LNCaP clone FGC (cell line): ENCODE data around the gene TMEM33.

ENCODE experiments used
- DNase-seq: peaks from one replicate; pipeline ENCODE4 v3.0.0-alpha.2; 2011; ENCODE audit warnings: low read depth
- H3K4me3 ChIP-seq: 2 replicates; pipeline ENCODE4 v1.5.1; 2011; ENCODE audit warnings: mild to moderate bottlenecking, low read depth, low read length, control low read depth
- TF ChIP-seq, protein P1 (sequence below): IDR thresholded peaks from 2 replicates; pipeline ENCODE4 v1.5.1; 2012; ENCODE audit warnings: mild to moderate bottlenecking; ENCODE audit not compliant: control insufficient read depth, insufficient read depth; ENCODE audit errors: extremely low read depth

The TMEM33 gene, protein sequence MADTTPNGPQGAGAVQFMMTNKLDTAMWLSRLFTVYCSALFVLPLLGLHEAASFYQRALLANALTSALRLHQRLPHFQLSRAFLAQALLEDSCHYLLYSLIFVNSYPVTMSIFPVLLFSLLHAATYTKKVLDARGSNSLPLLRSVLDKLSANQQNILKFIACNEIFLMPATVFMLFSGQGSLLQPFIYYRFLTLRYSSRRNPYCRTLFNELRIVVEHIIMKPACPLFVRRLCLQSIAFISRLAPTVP

DNA sequence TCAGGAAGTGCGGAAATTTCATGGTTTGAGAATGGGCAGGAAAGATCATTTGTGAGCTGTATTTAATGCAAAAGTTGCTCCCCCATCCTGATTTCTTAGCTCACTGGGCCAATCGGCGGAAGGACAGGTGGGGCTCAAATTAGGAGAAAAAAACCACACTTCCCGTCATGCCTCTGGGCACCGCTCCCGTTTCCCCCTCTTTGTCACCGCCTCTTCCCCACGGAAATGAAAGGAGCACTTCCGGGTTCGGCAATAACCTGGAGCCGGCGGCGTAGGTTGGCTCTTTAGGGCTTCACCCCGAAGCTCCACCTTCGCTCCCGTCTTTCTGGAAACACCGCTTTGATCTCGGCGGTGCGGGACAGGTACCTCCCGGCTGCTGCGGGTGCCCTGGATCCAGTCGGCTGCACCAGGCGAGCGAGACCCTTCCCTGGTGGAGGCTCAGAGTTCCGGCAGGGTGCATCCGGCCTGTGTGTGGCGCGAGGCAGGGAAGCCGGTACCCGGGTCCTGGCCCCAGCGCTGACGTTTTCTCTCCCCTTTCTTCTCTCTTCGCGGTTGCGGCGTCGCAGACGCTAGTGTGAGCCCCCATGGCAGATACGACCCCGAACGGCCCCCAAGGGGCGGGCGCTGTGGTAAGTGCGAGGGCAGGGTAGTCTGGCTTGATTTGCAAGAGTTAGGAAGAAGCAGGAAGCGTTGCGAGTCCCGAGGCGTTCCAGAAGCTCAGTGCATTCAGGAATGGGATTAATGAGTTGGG lies at the start of gene TMEM33:
TSS of gene TMEM33 (plus strand) at position 529 of the 751 bp plus-strand sequence. CDS start at position 585, 56 bp downstream.
- TF ChIP-seq, protein P1, sequence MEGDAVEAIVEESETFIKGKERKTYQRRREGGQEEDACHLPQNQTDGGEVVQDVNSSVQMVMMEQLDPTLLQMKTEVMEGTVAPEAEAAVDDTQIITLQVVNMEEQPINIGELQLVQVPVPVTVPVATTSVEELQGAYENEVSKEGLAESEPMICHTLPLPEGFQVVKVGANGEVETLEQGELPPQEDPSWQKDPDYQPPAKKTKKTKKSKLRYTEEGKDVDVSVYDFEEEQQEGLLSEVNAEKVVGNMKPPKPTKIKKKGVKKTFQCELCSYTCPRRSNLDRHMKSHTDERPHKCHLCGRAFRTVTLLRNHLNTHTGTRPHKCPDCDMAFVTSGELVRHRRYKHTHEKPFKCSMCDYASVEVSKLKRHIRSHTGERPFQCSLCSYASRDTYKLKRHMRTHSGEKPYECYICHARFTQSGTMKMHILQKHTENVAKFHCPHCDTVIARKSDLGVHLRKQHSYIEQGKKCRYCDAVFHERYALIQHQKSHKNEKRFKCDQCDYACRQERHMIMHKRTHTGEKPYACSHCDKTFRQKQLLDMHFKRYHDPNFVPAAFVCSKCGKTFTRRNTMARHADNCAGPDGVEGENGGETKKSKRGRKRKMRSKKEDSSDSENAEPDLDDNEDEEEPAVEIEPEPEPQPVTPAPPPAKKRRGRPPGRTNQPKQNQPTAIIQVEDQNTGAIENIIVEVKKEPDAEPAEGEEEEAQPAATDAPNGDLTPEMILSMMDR: no peak

DNA sequence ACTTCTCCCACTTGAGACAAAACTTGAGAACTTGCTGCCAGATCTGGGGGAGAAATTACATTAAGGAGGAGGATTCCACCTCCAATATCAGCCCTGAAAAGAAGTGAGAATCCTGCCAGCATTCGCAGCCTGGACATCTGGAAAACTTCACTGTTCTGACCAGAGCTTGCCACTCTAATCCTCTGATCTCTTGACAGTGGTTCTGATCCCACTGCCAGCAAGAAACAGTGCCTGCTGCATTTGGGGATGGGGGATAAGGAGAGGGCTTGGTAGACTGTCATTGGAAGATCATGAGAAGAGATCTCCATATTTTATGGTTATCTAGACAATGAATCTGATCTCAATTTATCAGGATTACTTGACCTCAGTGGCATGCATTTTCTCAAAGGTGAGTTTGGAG lies 49.8 kb upstream of the TMEM33 start:
- H3K4me3 ChIP-seq: no peak overlapping the region
- TF ChIP-seq, protein P1: no peak
- no peak for DNase-seq

More for the DNA sequence above, at the start of gene TMEM33:
- H3K4me3 ChIP-seq: peak within 1 kb of the TSS; percentile 98
- DNase-seq: peak; percentile 88

DNA sequence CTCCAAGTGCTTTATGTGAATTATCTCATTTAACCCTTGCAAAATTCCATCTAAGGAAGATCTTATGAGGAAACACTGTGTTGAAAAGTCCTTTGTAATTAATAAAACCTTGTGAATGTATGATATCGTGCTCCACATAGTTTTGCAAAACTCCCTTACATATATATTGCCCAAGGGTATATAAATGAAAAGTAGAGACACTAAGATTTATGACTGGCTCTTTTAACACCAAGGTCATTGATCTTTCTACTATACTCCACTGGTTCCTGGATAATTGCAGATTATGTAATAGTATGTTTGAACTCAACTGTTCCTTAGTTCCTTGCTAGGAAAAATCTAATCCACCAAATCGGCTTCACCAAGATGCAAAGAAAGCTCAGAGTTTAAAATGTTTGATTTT lies 48.0 kb upstream of the TMEM33 start:
- TF ChIP-seq, protein P1: no peak
- no peak for DNase-seq
- H3K4me3 ChIP-seq: no peak overlapping the region

DNA sequence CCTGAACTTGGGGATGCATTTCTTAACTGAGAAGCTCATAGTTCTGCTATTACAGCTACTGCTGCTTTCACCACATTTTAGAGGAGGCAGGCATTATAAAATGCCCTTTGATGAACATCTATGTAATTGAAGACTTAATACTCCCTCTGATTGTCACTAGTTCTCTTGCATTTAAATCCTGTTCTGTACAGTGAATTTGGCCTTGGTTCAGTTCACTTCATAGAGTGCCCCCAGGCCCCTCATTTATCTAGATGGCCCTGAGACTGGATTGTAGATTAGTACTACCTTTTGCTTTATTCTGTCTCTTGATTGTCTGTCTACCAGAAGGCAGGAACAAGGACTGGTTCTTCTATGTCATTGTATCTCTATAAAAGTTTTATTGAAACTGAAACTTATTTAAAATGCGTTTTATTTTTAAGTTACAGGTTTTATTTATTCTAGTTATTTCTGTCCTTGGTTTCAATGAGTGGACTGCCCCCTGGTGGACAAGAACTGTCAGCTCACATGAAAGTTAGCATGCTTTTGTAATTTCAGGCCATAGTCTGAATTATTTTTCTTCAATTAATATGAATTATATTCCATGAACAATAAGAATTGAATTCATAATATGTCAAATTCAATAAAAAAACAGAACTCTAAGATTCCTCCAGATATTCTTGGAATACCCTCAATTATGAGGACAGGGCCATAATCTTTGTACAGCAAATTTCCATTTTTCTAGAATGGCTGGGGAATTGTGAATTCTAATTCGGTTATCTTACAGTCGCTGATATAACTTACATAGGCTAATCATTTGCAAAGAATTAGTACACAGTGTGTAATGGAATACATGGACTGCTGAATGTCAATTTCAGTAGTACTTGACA lies 47.2 kb upstream of the TMEM33 start:
- DNase-seq: peak; percentile 26
- H3K4me3 ChIP-seq: no peak overlapping the region
- TF ChIP-seq, protein P1: peak; percentile 75

DNA sequence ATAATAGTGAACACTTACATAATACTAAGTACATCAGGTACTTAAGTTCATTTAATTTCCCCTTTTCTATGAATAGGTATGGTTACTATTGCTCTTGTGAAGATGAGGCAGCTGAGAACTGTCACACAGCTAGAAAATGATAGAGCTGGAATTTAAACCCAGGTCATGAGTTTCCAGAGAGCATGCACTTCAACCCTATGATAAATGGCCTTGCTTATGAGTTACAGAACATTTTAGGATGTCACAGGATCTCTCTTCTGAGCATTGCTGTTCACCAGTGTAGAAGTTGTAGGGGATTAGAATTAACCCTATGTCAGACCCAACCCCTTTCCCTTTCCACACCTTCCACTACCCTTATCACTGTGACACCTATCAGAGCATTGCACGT lies 46.5 kb upstream of the TMEM33 start:
- TF ChIP-seq, protein P1: no peak
- DNase-seq: no peak
- no peak overlapping the region for H3K4me3 ChIP-seq

DNA sequence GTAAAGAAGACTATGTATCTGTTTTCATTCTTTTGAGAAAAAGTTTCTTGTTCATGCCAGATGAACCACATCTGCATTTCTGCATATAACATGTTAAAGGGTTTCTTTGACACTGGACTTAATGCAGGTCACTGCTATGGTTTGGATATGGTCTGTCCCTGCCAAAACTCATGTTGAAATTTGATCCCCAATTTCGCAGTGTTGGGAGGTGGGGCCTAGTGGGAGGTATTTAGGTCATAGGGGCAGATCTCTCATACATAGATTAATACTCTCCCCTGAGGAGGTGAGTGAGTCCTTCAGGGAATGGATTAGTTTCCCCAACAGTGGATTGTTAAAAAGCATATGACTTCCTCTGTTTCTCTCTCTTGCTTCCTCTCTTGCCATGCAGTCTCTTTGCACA lies 45.9 kb upstream of the TMEM33 start:
- TF ChIP-seq, protein P1: no peak
- DNase-seq: no peak
- no peak overlapping the region for H3K4me3 ChIP-seq
